H9 (cell line): ENCODE measurements around the gene POLN. TPM values are rescaled to one million over a fixed set of nuclear protein-coding genes. Genes with fewer than 3 reads are reported as not detected.

ENCODE experiments used
- DNase-seq: peaks from one replicate; pipeline ENCODE4 v3.0.0-alpha.2; 2017
- H2AFZ ChIP-seq: one replicate; pipeline ENCODE4 v1.6.1; 2013; ENCODE audit warnings: mild to moderate bottlenecking, low read length, control low read depth, moderate library complexity
- H2AK5ac ChIP-seq: 2 replicates; pipeline ENCODE4 v1.6.1; 2013; ENCODE audit warnings: low read length, control low read depth, mixed read lengths; ENCODE audit not compliant: insufficient read length
- H2BK120ac ChIP-seq: one replicate; pipeline ENCODE4 v1.6.1; 2013; ENCODE audit warnings: low read depth, mild to moderate bottlenecking, low read length, control low read depth, inconsistent platforms; ENCODE audit not compliant: poor library complexity, severe bottlenecking
- H2BK12ac ChIP-seq: 2 replicates; pipeline ENCODE4 v1.6.1; 2013; ENCODE audit warnings: low read length, control low read depth, mixed read lengths, low read depth; ENCODE audit not compliant: insufficient read length
- H2BK15ac ChIP-seq: 2 replicates; pipeline ENCODE4 v1.6.1; 2013; ENCODE audit warnings: low read depth, low read length, control low read depth
- H2BK20ac ChIP-seq: one replicate; pipeline ENCODE4 v1.6.1; 2013; ENCODE audit warnings: low read depth, mild to moderate bottlenecking, low read length, control low read depth, inconsistent platforms; ENCODE audit not compliant: poor library complexity, severe bottlenecking
- H2BK5ac ChIP-seq: 2 replicates; pipeline ENCODE4 v1.6.1; 2013; ENCODE audit warnings: low read length, control low read depth, mixed read lengths; ENCODE audit not compliant: insufficient read length
- H3K14ac ChIP-seq: 2 replicates; pipeline ENCODE4 v1.6.1; 2013; ENCODE audit warnings: low read length, control low read depth; ENCODE audit not compliant: insufficient read depth
- H3K18ac ChIP-seq: 2 replicates; pipeline ENCODE4 v1.6.1; 2013; ENCODE audit warnings: low read depth, mild to moderate bottlenecking, mixed read lengths, low read length, control low read depth; ENCODE audit not compliant: insufficient read length
- H3K23ac ChIP-seq: 2 replicates; pipeline ENCODE4 v1.6.1; 2013; ENCODE audit warnings: low read length, control low read depth, mixed read lengths, low read depth; ENCODE audit not compliant: insufficient read length
- H3K23me2 ChIP-seq: 2 replicates; pipeline ENCODE4 v1.6.1; 2013; ENCODE audit warnings: low read depth, mild to moderate bottlenecking, mixed read lengths, low read length, control low read depth; ENCODE audit not compliant: insufficient read length, poor library complexity, severe bottlenecking
- H3K27ac ChIP-seq: 2 replicates; pipeline ENCODE4 v1.5.1; 2013; ENCODE audit warnings: low read length, control low read depth, mixed read lengths, low read depth; ENCODE audit not compliant: insufficient read length
- H3K27me3 ChIP-seq: 2 replicates; pipeline ENCODE4 v1.6.1; 2013; ENCODE audit warnings: low read length, control low read depth, inconsistent platforms; ENCODE audit not compliant: insufficient read depth
- H3K4ac ChIP-seq: 2 replicates; pipeline ENCODE4 v1.6.1; 2013; ENCODE audit warnings: low read depth, mild to moderate bottlenecking, control low read depth, inconsistent platforms, low read length, moderate library complexity
- H3K4me1 ChIP-seq: 2 replicates; pipeline ENCODE4 v1.6.1; 2013; ENCODE audit warnings: low read length, control low read depth, inconsistent platforms; ENCODE audit not compliant: insufficient read depth
- H3K4me2 ChIP-seq: 2 replicates; pipeline ENCODE4 v1.6.1; 2013; ENCODE audit warnings: low read length, control low read depth, mixed read lengths; ENCODE audit not compliant: insufficient read length, insufficient read depth
- H3K56ac ChIP-seq: 2 replicates; pipeline ENCODE4 v1.6.1; 2013; ENCODE audit warnings: low read depth, mild to moderate bottlenecking, mixed read lengths, low read length, control low read depth; ENCODE audit not compliant: insufficient read length
- H3K79me1 ChIP-seq: 2 replicates; pipeline ENCODE4 v1.6.1; 2013; ENCODE audit warnings: low read depth, mild to moderate bottlenecking, moderate library complexity, low read length, control low read depth, inconsistent platforms; ENCODE audit not compliant: insufficient read depth, poor library complexity, severe bottlenecking
- H3K79me2 ChIP-seq: 2 replicates; pipeline ENCODE4 v1.6.1; 2013; ENCODE audit warnings: low read length, control low read depth, inconsistent platforms; ENCODE audit not compliant: insufficient read depth
- H3K9ac ChIP-seq: 2 replicates; pipeline ENCODE4 v1.6.1; 2013; ENCODE audit warnings: low read length, control low read depth, mixed read lengths; ENCODE audit not compliant: insufficient read length; ENCODE audit errors: extremely low read depth
- H3K9me3 ChIP-seq: one replicate; pipeline ENCODE4 v1.6.1; 2013; ENCODE audit warnings: low read depth, low read length, inconsistent platforms; ENCODE audit not compliant: control insufficient read depth
- H3T11ph ChIP-seq: one replicate; pipeline ENCODE4 v1.6.1; 2013; ENCODE audit warnings: mild to moderate bottlenecking, low read length, control low read depth, inconsistent platforms
- H4K20me1 ChIP-seq: one replicate; pipeline ENCODE4 v1.6.1; 2013; ENCODE audit not compliant: control insufficient read depth, insufficient read length, insufficient read depth
- H4K5ac ChIP-seq: 2 replicates; pipeline ENCODE4 v1.6.1; 2013; ENCODE audit warnings: low read depth, mild to moderate bottlenecking, mixed read lengths, low read length, control low read depth; ENCODE audit not compliant: insufficient read length
- H4K8ac ChIP-seq: replicated peaks from 2 replicates; pipeline ENCODE4 v1.6.1; 2013; ENCODE audit warnings: low read length, control low read depth, mixed read lengths, low read depth; ENCODE audit not compliant: insufficient read length
- H4K91ac ChIP-seq: 2 replicates; pipeline ENCODE4 v1.6.1; 2013; ENCODE audit warnings: low read depth, mild to moderate bottlenecking, moderate library complexity, mixed read lengths, low read length, control low read depth; ENCODE audit not compliant: insufficient read length
- H3K27ac Mint-ChIP-seq, 3 experiments: 2 replicates in 2 of 3; 3 replicates in 1 of 3; pipeline ENCODE4 v1.8.0; 2020 to 2021; ENCODE audit warnings: mixed read lengths in 3 of 3, mild to moderate bottlenecking in 1 of 3, moderate library complexity in 1 of 3
- H3K27me3 Mint-ChIP-seq: 2 replicates; pipeline ENCODE4 v1.8.0; 2021; ENCODE audit warnings: low read depth, mild to moderate bottlenecking, moderate library complexity, mixed read lengths
- H3K36me3 Mint-ChIP-seq, 3 experiments: 2 replicates in 2 of 3; 3 replicates in 1 of 3; pipeline ENCODE4 v1.8.0; 2020 to 2021; ENCODE audit warnings: low read depth in 3 of 3, mixed read lengths in 3 of 3; ENCODE audit not compliant: insufficient read depth in 1 of 3
- H3K4me1 Mint-ChIP-seq, 2 experiments: 2 replicates each; pipeline ENCODE4 v1.8.0; 2020; ENCODE audit warnings: mixed read lengths in 2 of 2
- H3K4me3 Mint-ChIP-seq, 2 experiments: 2 replicates in 1 of 2; 3 replicates in 1 of 2; pipeline ENCODE4 v1.8.0; 2020 to 2021; ENCODE audit warnings: mild to moderate bottlenecking in 2 of 2, mixed read lengths in 2 of 2, moderate library complexity in 1 of 2
- H3K9me3 Mint-ChIP-seq, 2 experiments: 2 replicates in 1 of 2; 3 replicates in 1 of 2; pipeline ENCODE4 v1.8.0; 2020; ENCODE audit warnings: mild to moderate bottlenecking in 2 of 2, mixed read lengths in 2 of 2, moderate library complexity in 1 of 2
- CTCF ChIP-seq: fragments of 200-600 bp; sonication (generic); conservative IDR thresholded peaks from 3 replicates; pipeline ENCODE4 v1.8.0; 2021; ENCODE audit warnings: antibody characterized with exemption, mild to moderate bottlenecking
- WGBS: extraction: QIAGEN DNeasy Blood & Tissue Kit; methylation state at CpG from one replicate; pipeline ENCODE4 v1.1.7; 2013; ENCODE audit warnings: missing lambda C conversion rate, low lambda C conversion rate, mixed read lengths; ENCODE audit not compliant: insufficient read length; ENCODE audit errors: extremely low coverage; 5-methylcytosine and 5-hydroxymethylcytosine counted together
- total RNA-seq: library from RNA; stranded (reverse); gene quantifications from 2 replicates; pipeline ENCODE4 v1.2.1, GENCODE V29; 2021

POLN gene
- total RNA-seq, 1 experiment from 2014 or later = 0.74 TPM

GRCh38 chr4:2049811-2050210, 192.1 kb downstream of the POLN start:
- WGBS = no CpG with 5 or more reads among the region's 7 CpGs
- H3K4me2 ChIP-seq = no peak overlapping the region
- no peaks in the 10 kb centered on the region for H4K20me1 ChIP-seq
- peaks cover 9 to 13% of the 10 kb centered on the region in 2 experiments for H3K4me1 Mint-ChIP-seq
- no peak overlapping the region for H3T11ph ChIP-seq
- H3K79me1 ChIP-seq = no peaks in the 10 kb centered on the region
- H3K27me3 Mint-ChIP-seq = peaks cover 54% of the 10 kb centered on the region
- no peak overlapping the region for H2AFZ ChIP-seq
- no peak overlapping the region for H4K91ac ChIP-seq
- H3K36me3 Mint-ChIP-seq = no peaks in the 10 kb centered on the region; a peak in 2 of 7 replicates
- H3K27me3 ChIP-seq = no peaks in the 10 kb centered on the region
- no peak overlapping the region for H2BK120ac ChIP-seq
- H2BK15ac ChIP-seq = no peak overlapping the region
- no peak overlapping the region for H4K8ac ChIP-seq
- H3K56ac ChIP-seq = no peak overlapping the region
- H3K9ac ChIP-seq = no peak overlapping the region
- no peaks in the 10 kb centered on the region for H3K9me3 Mint-ChIP-seq
- H3K18ac ChIP-seq = no peak overlapping the region
- no peaks in the 10 kb centered on the region for H3K23me2 ChIP-seq
- no peaks in the 10 kb centered on the region for H3K4me1 ChIP-seq
- no peak overlapping the region for H3K23ac ChIP-seq
- no peaks in the 10 kb centered on the region for H3K79me2 ChIP-seq
- no peak overlapping the region for H3K27ac Mint-ChIP-seq
- no peak overlapping the region for H3K14ac ChIP-seq
- H4K5ac ChIP-seq = no peak overlapping the region
- no peak overlapping the region for H3K27ac ChIP-seq
- TF ChIP-seq CTCF = no peak
- H2BK20ac ChIP-seq = no peak overlapping the region
- no peak overlapping the region for H2BK12ac ChIP-seq
- no peak overlapping the region for H2AK5ac ChIP-seq
- H3K4ac ChIP-seq = no peak overlapping the region
- H2BK5ac ChIP-seq = no peak overlapping the region
- no peaks in the 10 kb centered on the region for H3K9me3 ChIP-seq
- H3K4me3 Mint-ChIP-seq = no peak overlapping the region
- no peak for DNase-seq
